B cell (primary cell): ENCODE data around the gene ANKRD29. TPM values are rescaled to one million over a fixed set of nuclear protein-coding genes. Genes with fewer than 3 reads are reported as not detected.

ENCODE experiments used
- ATAC-seq: fragments of 200-7000 bp; cut with Tn5 transposase; one replicate; pipeline ENCODE4 v1.10.0; 2021; ENCODE audit warnings: low read depth, mild to moderate bottlenecking, moderate number of reproducible peaks, moderate library complexity
- CTCF ChIA-PET: fragments of 350-600 bp; sonication (Branson Sonifier 250); formaldehyde crosslinking; loops from one replicate; lab custom pipeline; 2021; ENCODE audit warnings: antibody characterized with exemption, inconsistent platforms; lab: Charles Lee
- POLR2A ChIA-PET: fragments of 350-600 bp; sonication (Branson Sonifier 250); formaldehyde crosslinking; loops from one replicate; lab custom pipeline; 2021; ENCODE audit warnings: antibody characterized with exemption; lab: Charles Lee
- DNase-seq: peaks from one replicate; pipeline ENCODE4 v3.0.0; 2013
- H2AFZ ChIP-seq: 2 replicates; pipeline ENCODE4 v1.6.1; 2012; ENCODE audit warnings: mild to moderate bottlenecking, low read depth, low read length; ENCODE audit not compliant: insufficient read depth, poor library complexity, severe bottlenecking
- H3K27ac ChIP-seq, 2 donors: 1 replicate in 1 of 2; 2 replicates in 1 of 2; pipeline ENCODE4 v1.5.1; 2012 to 2013; ENCODE audit warnings: low read length in 2 of 2, mild to moderate bottlenecking in 2 of 2, moderate library complexity in 1 of 2
- H3K27me3 ChIP-seq, 4 experiments: fragments of 200-600 bp in 1 of 4; sonication (generic) in 1 of 4; replicated peaks in 1 of 4; 1 replicate in 2 of 4; 2 replicates in 2 of 4; pipeline versions ENCODE4 v1.6.1 to v1.7.0; 2013 to 2016; ENCODE audit warnings: low read length in 3 of 4, mild to moderate bottlenecking in 2 of 4, mixed read lengths in 1 of 4, moderate library complexity in 1 of 4; ENCODE audit not compliant: insufficient read depth in 4 of 4, control insufficient read depth in 3 of 4; ENCODE audit errors: control extremely low read depth in 1 of 4
- H3K36me3 ChIP-seq, 2 experiments: replicated peaks in 1 of 2; 1 replicate in 1 of 2; 2 replicates in 1 of 2; pipeline versions ENCODE4 v1.6.1 to v1.7.1; 2013; ENCODE audit warnings: low read length in 1 of 2; ENCODE audit not compliant: insufficient read depth in 2 of 2, control insufficient read depth in 1 of 2; ENCODE audit errors: control extremely low read depth in 1 of 2, extremely low read depth in 1 of 2
- H3K4me1 ChIP-seq, 2 donors: fragments of 200-600 bp in 1 of 2; sonication (generic) in 1 of 2; 1 replicate in 1 of 2; 2 replicates in 1 of 2; pipeline versions ENCODE4 v1.5.1 to v1.6.1; 2013 to 2017; ENCODE audit warnings: low read length in 2 of 2; ENCODE audit not compliant: control insufficient read depth in 2 of 2, insufficient read depth in 2 of 2
- H3K4me2 ChIP-seq: replicated peaks from 2 replicates; pipeline ENCODE3; 2012; ENCODE audit warnings: mild to moderate bottlenecking, low read depth, low read length; ENCODE audit not compliant: poor library complexity, severe bottlenecking
- H3K4me3 ChIP-seq, 5 experiments: fragments of 200-600 bp in 1 of 5; sonication (generic) in 1 of 5; 1 replicate in 3 of 5; 2 replicates in 2 of 5; pipeline versions ENCODE4 v1.5.1 to v1.7.0; 2011 to 2016; ENCODE audit warnings: low read length in 4 of 5, mild to moderate bottlenecking in 4 of 5, low read depth in 2 of 5, control low read depth in 1 of 5, moderate library complexity in 1 of 5; ENCODE audit not compliant: insufficient read depth in 1 of 5; ENCODE audit errors: control extremely low read depth in 1 of 5, extremely low read depth in 1 of 5
- H3K79me2 ChIP-seq: fragments of 200-600 bp; sonication (generic); one replicate; pipeline ENCODE4 v1.6.0; 2016; ENCODE audit warnings: low read length; ENCODE audit not compliant: control insufficient read depth, insufficient read depth
- H3K9ac ChIP-seq: fragments of 200-600 bp; sonication (generic); 2 replicates; pipeline ENCODE4 v1.6.1; 2017; ENCODE audit warnings: mild to moderate bottlenecking, low read length, moderate library complexity
- H3K9me3 ChIP-seq, 3 donors: one replicate each; pipeline versions ENCODE4 v1.6.1 to v1.7.1; 2013; ENCODE audit warnings: low read length in 2 of 3; ENCODE audit not compliant: control insufficient read depth in 2 of 3, insufficient read depth in 1 of 3; ENCODE audit errors: control extremely low read depth in 1 of 3
- H4K20me1 ChIP-seq: 2 replicates; pipeline ENCODE4 v1.6.0; 2012; ENCODE audit warnings: mild to moderate bottlenecking, low read length; ENCODE audit not compliant: insufficient read depth, control insufficient read depth, poor library complexity, severe bottlenecking
- H3K27ac Mint-ChIP-seq: one replicate; pipeline ENCODE4 v1.8.0; 2021; ENCODE audit warnings: mixed read lengths
- H3K27me3 Mint-ChIP-seq: one replicate; pipeline ENCODE4 v1.8.0; 2021; ENCODE audit warnings: mixed read lengths
- H3K4me1 Mint-ChIP-seq: one replicate; pipeline ENCODE4 v1.8.0; 2021; ENCODE audit warnings: mixed read lengths
- H3K4me3 Mint-ChIP-seq: one replicate; pipeline ENCODE4 v1.8.0; 2021; ENCODE audit warnings: mixed read lengths
- H3K9me3 Mint-ChIP-seq: one replicate; pipeline ENCODE4 v1.8.0; 2022; ENCODE audit warnings: mixed read lengths; ENCODE audit not compliant: insufficient read depth
- CTCF ChIP-seq: fragments of 200-600 bp; IDR thresholded peaks from one replicate; pipeline ENCODE4 v1.8.0; 2022; ENCODE audit warnings: antibody characterized with exemption, mild to moderate bottlenecking
- EZH2 ChIP-seq: IDR thresholded peaks from 2 replicates; pipeline ENCODE4 v1.6.1; 2012; ENCODE audit warnings: borderline replicate concordance, low read depth, mild to moderate bottlenecking, moderate library complexity, low read length; ENCODE audit not compliant: insufficient read depth, poor library complexity, severe bottlenecking
- WGBS: methylation state at CpG from one replicate; pipeline ENCODE4 v1.1.5; 2013; ENCODE audit warnings: missing lambda C conversion rate; ENCODE audit not compliant: insufficient coverage; 5-methylcytosine and 5-hydroxymethylcytosine counted together
- intact Hi-C: fragments of 100-400 bp; cut with micrococcal nuclease; formaldehyde crosslinking; loops from one replicate; pipeline ENCODE4 v1.10.0; 2022
- polyA plus RNA-seq: library from polyadenylated mRNA; depleted of rRNA; stranded (reverse); fragments of >200 nt; gene quantifications from 2 replicates; pipeline ENCODE4 v1.2.3, GENCODE V29; 2012
- total RNA-seq, 2 donors: library from RNA; stranded (reverse); fragments of 120-200 nt in 1 of 2; gene quantifications; 1 replicate in 1 of 2; 2 replicates in 1 of 2; pipeline versions ENCODE4 v1.2.3 to v1.2.4, GENCODE V29; 2013 to 2022

The ANKRD29 gene
- total and polyA plus RNA-seq, 2 donors (not counting 1 experiment from before 2014, with no cell fraction given) = not detected

- ChIA-PET CTCF (interaction anchor here (0.7 to 6.7 kb wide), 7 partner anchors 70 to 787 kb away, joined by 3 to 56 read pairs (median 5); partner anchors contain the start of gene RIOK3), POLR2A (interaction anchor here (0.6 kb wide), 1 partner anchor 767 kb away, joined by 4 read pairs; no protein-coding TSS in a partner anchor)
- Histone ChIP-seq H3K27ac (peak overlapping the region; percentile 99), H3K27me3 (no peaks in the 10 kb centered on the region), H4K20me1 (no peaks in the 10 kb centered on the region), H2AFZ (peak overlapping the region; percentile 91), H3K4me1 (peaks cover 13 to 21% of the 10 kb centered on the region in 2 donors), H3K9ac (peak overlapping the region; percentile 100), H3K4me3 (peak overlapping the region; percentile 79 to 99 (median 97)), H3K9me3 (no peaks in the 10 kb centered on the region), H3K36me3 (peaks cover 0 to 5% of the 10 kb centered on the region in 2 experiments), H3K79me2 (peaks cover 50% of the 10 kb centered on the region), H3K4me2 (peak overlapping the region; percentile 79)
- Mint-ChIP-seq H3K27me3 (no peaks in the 10 kb centered on the region), H3K27ac (peak overlapping the region; percentile 97), H3K4me3 (peak overlapping the region; percentile 93), H3K4me1 (peaks cover 23% of the 10 kb centered on the region), H3K9me3 (no peaks in the 10 kb centered on the region)
- TF ChIP-seq EZH2 = no peak
- TF ChIP-seq CTCF = no peak
- 0% methylated on average over 12 of the region's 14 CpGs for WGBS
- ATAC-seq (no peak), DNase-seq (no peak)
- intact Hi-C loops = loop anchor here (1.0 to 10.0 kb wide), 9 partner anchors 70 to 787 kb away; partner anchors contain the start of genes CABLES1, RBBP8, RIOK3 and RMC1
Observed at GRCh38 chr18:23585897-23586248, 76.8 kb downstream of the ANKRD29 start.
